Hippocampal formation (tissue), 2 donors: ENCODE measurements around the gene FNDC3A.
"Not testable (repeated sequence)": the region's sequence is repeated elsewhere in the genome, so short reads cannot be mapped to it uniquely, and the experiment has no call there.

ENCODE experiments used
- DNase-seq, 2 donors: peaks; one replicate each; lab custom pipeline; 2025; lab: John Stamatoyannopoulos, UW

Gene FNDC3A

DNA sequence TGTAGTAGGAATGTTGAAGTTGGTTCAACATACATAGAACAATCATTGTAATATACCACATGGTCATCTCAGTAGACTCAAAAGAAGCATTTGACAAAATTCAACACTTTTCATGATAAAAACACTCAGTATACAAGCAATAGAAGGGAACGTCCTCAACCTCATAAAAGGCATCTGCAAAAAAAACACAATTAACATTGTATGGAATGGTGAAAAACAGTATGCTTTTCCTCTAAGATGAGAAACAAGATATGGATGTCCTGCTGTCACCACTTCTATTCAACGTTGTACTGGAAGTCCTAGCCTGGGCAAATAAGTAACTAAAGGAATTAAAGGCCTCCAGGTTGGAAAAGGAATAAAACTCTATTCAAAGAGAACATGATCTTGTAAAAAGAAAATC lies 54.5 kb downstream of the FNDC3A start:
- no peak for DNase-seq

DNA sequence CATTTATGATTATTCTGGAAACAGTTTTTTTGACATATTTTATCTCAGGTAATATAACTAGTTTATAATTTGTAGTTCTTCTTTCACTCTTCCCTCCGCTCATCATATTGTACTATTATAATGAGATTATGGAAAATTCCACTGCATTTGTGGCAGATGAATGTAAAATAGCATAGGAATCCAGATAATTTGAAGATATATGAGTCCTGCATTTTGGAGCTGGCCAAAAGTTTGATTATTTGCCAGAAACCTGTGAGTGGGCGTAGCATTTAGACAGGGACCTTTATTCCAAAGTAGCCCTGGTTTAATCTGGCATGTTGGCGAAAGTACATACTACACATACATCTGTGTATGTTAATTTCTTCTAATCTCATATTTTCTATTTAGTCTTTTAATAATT lies 65.2 kb downstream of the FNDC3A start:
- DNase-seq, result no peak

DNA sequence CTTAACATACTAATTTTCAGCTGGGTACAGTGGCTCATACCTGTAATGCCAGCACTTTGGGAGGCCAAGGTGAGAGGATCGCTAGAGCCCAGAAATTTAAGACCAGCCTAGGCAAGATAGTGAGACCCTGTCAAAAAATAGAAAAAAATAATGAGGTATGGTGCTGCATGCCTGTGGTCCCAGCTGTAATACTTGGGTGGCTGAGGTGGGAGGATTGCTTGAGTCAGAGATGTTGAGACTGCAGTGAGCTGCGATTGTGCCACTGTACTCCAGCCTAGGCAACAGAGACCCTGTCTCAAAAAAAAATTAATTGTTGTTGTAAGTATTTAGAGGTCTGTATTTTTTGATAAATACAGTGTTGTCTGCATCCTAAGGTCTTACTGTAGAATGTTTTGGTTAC lies 66.8 kb downstream of the FNDC3A start:
- DNase-seq, result no peak

DNA sequence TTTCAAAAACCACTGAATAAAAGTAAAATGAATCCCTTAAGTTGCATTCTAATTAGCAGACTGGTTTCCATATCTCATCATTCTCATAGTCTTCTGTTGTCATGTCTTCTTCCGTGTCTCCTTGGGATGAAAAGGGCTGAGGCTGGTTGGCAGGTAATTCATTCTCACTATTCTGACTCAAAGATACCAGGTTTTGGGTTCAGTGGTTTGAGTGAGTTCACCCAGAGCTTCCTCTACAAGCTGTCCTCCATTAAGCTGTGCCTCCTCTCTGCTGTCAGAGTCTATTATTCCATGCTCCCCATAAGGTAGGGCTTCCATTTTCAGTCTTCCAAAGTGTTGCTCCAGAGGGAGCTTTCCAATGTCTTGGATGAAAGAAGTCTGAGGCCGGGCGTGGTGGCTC lies 68.3 kb downstream of the FNDC3A start:
- DNase-seq, result no peak

DNA sequence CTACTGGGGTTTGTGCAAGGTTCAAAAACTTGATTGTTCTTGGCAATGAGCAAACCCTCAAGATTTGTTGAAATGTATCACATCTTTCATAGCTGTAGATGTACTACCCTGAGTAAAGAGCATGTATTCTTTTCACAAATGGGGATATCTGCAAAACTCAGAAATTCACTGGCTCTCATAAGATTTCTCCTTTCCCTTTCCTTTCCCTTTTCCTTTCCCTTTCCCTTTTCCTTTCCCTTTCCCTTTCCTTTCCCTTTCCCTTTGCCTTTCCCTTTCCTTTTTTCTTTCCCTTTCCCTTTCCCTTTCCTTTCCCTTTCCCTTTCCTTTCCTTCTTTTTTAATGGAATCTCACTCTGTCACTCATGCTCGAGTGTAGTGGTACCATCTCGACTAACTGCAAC lies 69.1 kb downstream of the FNDC3A start:
- no peak for DNase-seq

DNA sequence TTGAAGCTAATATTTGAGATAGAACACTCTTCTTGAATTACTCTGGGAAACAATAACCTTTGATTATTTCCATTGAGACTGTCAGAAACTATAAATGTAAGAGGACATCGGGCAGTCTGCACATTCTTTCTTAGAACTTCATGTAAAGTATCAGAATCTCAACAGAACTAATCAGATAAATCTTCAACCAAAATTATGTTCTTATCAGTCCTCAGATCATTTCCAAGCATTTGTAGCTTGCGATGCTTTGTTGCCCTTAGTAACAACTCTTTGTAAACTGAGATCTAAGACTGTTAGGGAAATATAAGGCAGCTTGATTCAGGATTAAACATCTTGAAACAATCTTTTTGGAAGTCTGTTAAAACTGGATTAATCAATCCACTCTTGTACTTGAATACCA lies 70.3 kb downstream of the FNDC3A start:
- no peak for DNase-seq

DNA sequence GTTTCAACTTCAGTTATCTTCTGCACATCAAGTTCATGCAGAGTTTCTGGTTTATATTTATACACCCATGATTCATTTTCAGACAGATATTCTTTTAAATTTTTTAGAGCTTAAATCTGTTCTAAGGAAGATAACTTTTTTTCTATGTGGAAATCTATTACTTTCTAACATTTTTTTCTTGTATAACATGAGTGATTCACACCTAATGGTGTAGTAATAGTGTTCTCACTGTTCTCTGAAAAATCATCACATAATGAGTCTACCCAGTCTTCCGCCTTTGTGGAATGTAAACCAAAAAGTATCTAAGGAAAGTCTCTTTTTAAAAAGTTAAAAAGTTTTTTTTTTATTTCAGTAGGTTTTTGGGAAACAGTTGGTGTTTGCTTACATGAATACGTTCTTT lies 70.8 kb downstream of the FNDC3A start:
- DNase-seq, result no peak

DNA sequence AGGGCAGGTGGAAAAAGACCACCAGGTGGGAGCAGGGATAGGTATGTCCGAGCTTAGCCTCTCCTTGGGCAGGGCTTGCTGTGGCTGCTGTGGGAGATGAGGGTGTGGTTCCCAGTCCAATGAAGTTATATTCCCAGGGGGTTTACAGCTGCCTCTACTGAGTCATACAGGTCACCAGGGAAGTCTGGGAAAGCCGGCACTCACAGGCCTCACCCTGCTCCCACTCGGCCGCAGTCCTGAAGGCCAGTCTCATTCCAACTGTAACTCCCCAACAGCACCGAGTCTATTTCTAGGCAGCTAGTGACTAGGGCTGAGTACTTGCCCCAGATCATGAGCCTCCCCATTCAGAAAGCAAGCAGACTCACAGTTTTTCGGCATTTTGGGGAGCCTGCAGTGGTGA lies 77.1 kb downstream of the FNDC3A start:
- DNase-seq, result no peak

DNA sequence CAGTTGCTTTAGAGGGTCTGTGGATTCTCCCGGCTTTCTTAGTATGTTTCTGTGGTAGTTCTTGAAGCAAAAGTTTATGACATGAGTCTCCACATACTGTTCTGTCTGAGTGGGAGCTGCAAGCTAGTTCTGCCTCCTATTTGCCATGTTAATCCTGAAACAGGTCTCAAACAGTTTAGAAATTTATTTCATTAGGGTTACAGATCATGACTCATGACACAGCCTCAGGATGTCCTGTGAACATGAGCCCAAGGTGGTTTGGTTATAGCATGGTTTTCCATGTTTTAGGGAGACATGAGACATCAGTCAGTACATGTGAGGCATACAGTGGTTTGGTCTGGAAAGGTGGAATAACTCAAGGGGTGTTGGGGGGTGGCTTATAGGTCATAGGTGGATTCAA lies 77.5 kb downstream of the FNDC3A start:
- DNase-seq, result no peak

DNA sequence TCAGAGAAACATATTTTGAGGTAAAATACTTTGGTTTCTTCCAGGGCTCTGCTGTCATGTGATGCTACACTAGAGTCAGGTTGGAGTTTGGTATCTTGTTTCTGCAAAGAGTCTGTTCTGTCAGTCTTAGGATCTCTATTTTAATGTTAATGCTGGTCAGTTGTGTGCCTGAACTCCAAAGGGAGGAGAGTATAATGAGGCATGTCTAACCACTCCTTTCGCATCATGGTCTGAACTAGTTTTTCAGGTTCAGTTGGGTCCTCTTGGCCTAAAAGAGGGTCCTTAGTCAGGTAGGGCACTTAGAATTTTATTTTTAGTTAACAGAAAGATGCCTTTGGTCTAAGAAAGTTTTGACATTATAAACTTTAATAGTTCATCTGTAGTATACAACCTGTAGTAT lies 78.2 kb downstream of the FNDC3A start:
- no peak for DNase-seq

DNA sequence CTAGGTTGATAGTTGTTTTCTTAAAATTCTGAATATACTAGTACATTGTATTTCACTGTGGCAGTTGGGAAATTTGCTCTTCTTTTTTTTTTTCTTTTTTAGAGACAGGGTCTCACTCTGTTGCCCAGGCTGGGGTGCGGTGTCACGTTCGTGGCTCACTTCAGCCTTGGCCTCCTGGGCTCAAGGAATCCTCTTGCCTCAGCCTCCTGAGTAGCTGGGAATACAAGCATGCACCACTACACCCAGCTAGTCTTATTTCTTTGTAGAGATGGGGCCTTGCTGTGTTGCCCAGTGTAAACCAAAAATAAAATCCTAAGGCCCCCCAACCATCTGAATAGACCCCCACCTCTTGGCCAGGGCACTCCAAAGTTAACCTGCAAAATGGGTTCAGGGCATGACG lies 79.3 kb downstream of the FNDC3A start:
- no peak for DNase-seq

DNA sequence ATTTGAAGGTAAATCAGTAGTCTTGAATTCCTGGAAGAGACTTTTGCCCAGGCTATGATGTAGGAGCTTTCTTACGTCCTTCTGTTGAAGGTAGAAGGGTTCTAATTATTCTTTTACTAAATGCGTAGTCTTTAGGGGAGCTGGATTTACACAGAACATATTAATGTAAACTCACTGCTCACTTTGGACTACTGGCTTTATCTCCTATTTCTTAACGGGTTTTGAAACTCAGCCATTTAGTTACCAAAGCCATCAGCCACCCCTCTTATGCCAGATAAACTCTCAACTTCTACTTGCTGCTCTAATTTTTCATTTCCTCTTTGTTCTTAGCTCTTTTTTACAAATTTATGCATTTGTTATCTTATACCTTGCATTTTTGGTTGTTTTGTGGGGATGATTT lies 81.5 kb downstream of the FNDC3A start:
- DNase-seq, result no peak

DNA sequence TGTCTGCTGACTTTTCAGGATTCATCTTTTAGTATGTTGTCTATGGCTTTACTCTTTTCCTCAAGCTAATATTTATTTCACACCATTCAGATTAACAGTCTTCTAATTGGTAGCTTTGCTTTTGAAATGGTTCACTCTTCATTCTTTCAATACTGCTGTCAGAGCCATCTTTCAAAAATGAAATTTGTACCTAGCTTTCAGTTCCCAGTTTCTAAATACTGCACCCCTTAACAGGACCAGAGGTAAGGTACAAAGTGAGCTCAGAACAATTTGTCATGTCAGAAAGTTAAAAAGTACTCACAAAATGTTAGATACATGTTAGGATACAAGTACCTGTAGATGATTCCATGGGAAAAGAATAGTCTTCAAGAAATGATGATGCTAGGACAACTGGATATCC lies 83.0 kb downstream of the FNDC3A start:
- no peak for DNase-seq

DNA sequence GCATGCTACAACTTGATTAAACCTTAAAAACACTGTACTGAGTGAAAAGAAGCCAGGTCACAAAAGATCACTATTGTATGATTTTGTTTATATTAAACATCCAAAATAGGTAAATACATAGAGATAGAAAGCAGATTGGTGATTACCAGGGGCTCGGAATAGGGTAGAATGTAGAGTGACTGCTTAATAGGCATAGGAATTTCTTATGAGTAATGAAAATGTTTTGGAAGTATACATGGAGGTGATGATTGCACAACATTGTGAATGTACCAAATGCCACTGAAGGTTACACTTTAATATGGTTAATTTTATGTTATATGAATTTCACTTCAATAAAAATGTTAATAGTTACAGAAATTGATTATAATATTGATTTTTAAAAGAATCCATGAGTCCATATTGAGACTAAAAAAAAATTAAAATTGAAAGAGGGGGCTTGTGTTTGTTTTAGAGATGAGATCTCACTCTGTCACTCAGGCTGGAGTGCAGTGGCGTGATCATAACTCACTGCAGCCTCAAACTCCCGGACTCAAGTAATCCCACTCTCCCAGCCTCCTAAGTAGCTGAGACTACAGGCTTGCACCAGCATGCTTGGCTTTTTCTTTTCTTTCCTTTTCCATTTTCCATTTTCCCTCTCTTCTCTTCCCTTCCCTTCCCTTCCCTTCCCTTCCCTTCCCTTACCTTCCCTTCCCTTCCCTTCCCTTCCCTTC lies 85.1 kb downstream of the FNDC3A start:
- DNase-seq, result no peak

DNA sequence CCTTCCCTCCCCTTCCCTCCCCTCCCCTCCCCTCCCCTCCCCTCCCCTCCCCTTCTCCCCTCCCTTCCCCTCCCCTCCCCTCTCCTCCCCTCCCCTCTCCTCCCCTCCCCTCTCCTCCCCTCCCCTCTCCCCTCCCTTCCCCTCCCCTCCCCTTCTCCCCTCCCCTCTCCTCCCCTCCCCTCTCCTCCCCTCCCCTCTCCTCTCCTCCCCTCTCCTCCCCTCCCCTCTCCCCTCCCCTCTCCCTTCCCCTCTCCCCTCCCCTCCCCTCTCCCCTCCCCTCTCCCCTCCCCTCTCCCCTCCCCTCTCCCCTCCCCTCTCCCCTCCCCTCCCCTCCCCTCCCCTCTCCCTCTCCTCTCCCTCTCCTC lies 85.7 kb downstream of the FNDC3A start:
- DNase-seq, result not testable (repeated sequence)

DNA sequence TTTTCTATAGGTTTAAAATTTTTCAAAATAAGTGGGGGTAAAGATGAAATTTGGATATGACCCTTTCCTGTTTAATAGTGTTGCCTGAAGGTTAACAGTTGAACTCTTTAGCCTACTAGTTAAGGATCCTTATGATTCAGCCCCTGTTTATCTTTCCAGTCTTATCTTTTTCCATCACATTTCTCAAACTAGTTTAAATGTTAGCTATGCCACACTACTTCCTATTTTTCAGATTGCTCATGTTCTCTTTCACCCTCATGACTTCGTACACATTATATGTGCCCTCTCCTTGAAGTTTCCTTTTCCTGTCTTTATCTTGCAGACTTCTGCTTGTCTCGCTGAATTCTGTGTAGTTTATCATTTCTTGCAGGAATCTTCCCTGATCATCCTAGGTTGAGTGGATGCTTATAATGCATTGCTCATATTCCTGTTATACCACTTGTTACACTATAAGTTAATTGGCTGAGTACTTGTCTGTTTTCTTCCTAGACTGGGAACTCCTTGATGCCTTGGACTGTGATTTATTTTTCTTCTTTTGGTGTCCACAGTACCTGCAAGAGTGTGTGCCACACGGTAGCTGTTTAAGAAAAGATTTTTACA lies 86.7 kb downstream of the FNDC3A start:
- no peak for DNase-seq

DNA sequence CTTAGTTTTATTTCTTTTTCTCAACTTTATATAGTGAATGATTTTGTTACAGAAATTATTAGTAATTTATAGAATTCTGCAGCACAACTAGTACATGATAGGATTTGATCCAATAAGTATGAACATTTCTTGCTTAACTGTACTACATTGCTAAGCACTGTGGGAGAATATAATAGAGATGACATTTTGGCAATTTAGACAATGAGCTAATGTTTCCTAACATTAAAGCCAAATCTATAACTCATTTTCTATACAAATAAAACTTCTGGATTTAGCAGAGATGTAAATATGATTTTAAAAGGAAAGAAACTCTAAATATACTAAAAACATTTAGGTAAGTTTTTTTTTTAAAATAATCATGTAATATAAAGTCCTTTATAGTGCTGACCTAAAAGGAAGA lies 87.3 kb downstream of the FNDC3A start:
- no peak for DNase-seq

DNA sequence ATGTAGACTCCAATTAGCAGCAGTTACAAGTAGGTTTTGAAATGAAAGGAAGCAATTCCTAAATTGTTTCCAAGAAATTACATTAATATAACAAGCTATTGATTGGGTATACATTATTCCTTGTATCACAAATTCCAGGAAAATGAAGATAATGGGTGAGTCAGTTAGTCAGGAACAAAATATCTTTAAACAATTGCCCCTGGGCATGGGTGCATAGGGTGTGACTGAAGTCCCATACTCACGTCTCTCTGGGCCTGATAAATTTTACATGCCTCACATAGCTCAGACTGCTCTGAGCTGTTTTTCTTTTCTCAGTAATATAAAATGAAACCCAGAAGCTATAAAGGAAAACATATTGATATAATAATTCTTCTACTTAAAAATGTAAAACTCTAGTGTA lies 87.8 kb downstream of the FNDC3A start:
- no peak for DNase-seq

DNA sequence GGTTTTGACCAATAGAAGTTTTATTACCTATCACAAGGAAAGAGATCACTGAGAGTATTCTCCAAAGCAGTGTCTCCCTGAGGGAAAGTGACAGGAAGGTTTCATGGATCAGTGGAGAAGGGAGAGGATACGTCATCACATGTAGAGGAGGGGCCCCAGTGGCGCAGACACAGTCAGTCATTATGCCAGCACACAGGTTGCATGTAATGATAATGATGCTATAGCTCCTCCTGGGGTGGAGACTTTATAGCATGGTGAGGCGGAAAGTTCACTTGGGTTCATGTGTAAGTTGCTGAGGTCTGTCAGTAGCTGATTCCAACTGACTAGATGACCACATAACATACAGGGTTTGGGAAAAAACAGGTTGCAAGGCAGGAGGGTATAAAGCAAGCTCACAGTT lies 88.8 kb downstream of the FNDC3A start:
- no peak for DNase-seq

DNA sequence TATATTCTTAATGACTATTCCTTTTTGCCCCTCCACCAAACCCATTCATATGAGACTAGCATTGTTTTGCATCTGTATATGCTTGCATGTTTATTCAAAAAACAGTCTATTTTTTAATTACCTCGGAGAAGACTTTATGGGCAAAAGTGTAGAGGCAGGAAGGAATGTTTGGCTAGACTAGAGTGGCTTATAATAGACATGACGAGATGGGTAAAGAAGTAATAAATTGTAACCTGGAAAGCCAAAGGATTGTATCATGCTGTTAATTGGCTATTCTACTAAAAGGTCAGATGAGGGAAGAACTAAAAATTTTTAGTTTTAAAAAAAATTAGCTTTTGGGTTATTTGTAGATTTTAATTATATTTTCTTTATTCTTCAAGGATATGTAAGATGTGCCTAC lies 91.1 kb downstream of the FNDC3A start:
- DNase-seq, result no peak

DNA sequence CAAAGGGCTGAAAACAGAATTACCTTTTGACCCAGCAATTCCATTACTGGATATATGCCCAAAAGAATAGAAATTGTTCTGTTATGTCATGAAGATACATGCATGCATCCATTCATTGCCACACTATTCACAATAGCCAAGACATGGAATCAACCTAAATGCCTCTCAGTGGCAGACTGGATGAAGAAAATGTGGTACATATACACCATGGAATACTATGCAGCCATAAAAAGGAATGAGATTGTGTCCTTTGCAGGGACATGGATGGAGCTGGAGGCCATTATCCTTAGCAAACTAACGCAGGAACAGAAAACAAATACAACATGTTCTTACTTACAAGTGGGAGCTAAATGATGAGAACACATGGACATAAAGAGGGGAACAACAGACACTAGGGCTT lies 92.8 kb downstream of the FNDC3A start:
- not testable (repeated sequence) for DNase-seq

DNA sequence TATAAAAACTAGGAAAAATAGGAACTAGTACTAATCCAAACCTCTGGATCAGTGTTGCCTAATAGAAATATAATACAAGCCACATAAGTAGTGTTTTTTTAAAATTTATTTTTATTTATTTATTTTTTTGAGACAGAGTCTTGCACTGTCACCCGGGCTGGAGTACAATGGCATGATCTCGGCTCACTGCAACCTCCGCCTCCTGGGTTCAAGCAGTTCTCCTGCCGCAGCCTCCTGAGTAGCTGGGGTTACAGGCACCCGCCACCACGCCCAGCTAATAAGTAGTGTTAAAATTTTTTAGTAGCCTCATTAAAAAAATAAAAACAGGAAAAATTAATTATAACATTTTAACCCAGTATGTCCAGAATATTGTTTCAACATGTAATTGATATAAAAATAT lies 94.3 kb downstream of the FNDC3A start:
- DNase-seq, result not testable (repeated sequence)

DNA sequence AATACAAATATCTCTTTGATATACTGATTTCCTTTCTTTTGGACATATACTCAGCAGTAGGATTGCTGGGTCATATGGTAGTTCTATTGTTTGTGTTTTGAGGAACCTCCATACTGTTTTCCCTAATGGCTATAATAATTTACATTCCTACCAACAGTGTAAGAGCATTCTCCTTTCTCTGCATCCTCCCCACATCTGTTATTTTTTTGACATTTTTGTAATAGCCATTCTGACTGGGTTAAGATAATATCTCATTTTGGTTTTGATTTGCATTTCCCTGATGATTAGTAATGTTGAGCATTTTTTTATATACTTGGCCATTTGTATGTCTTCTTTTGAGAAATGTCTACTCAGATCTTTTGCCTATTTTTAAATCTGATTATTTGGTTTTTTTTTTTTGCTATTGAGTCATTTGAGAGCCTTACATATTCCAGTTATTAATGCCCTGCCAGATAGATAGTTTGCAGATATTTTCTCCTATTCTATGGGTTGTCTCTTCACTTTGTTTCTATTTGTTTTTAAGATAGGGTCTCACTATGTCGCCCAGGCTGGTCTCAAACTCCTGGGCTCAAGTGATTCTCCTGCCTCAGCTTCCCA lies 95.7 kb downstream of the FNDC3A start:
- no peak for DNase-seq
